HG03342 (cell line): Measurements from ENCODE around the gene IGSF22.

Source experiments
- ATAC-seq: cut with Tn5 transposase; IDR thresholded peaks from one replicate; pipeline ENCODE4 v1.9.1; 2021; ENCODE audit warnings: mild to moderate bottlenecking, moderate library complexity; ENCODE audit not compliant: unreplicated experiment

The IGSF22 gene

GRCh38 chr11:18745251-18745650, 19.3 kb upstream of the IGSF22 start:
- ATAC-seq = no peak

DNA sequence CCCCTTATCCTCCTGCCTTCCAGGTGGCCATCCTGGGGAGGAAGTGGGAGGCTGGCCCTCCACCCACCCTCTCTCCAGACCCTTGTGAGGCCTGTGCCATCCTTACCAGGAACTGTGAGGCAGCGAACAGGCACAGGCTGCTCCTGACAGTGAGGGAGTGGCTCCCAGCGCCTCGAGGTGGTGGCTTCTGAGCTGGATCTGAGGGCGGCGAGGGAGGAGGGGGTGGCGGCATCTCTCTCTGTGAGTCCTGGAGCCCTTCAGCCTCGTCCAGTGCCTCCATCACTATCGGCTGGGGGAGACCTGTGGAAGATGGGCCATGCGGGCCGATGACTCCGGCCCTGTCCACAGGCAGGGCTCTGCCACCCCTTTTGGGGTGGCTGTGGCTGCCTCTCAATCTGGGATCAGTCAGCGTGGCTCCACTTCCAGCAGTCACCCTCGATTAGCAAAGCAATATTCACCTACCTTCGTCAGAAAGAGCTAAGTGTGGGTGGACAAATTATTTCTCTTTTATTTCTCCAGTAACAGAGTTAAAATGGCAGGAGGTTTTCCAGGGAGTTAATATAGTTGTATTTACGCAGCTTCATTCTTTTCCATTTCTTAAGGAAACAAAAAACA, 18.0 kb upstream of the IGSF22 start:
- ATAC-seq = no peak

- no peak for ATAC-seq
Observed at GRCh38 chr11:18743365-18743764, 17.4 kb upstream of the IGSF22 start.

DNA sequence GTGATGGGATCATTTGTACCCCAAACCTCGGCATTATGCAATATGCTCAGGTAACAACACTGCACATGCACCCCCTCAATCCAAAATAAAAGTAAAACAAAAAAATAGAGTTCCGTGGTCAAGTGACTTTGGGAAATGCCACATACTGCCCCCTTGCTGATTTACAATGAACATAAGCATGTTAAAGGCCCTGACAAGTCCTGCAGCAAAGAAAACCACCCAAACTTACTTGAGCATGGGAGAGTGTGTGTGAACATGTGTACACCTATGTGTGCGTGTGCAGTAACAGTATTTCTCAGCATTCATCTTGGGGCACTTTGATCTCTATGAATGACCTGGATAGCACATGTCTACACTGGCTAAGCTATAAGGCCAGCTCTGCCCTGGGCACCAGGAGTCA, 15.8 kb upstream of the IGSF22 start:
- no peak for ATAC-seq

DNA sequence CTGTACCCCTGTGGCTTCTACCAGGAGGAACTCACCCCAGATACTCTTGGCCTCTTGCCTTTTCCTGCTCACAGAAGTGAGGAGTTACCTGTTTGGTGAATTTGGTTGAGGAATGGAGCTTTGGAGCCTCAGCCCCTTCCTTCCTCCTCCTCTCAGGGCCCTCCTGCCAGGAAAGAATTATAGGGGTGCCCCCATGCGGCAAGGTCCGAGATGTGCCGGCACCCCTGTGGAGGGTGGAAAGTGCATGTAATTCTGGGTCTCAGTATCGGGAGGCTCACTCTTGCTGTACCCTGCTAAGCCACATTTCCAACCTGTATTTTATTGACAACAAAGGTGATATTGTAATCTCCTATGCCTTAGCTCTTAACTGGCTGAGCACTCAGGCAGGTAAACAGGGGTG, 13.7 kb upstream of the IGSF22 start:
- no peak for ATAC-seq

- ATAC-seq = no peak
Observed at GRCh38 chr11:18737642-18738041, 11.7 kb upstream of the IGSF22 start.

DNA sequence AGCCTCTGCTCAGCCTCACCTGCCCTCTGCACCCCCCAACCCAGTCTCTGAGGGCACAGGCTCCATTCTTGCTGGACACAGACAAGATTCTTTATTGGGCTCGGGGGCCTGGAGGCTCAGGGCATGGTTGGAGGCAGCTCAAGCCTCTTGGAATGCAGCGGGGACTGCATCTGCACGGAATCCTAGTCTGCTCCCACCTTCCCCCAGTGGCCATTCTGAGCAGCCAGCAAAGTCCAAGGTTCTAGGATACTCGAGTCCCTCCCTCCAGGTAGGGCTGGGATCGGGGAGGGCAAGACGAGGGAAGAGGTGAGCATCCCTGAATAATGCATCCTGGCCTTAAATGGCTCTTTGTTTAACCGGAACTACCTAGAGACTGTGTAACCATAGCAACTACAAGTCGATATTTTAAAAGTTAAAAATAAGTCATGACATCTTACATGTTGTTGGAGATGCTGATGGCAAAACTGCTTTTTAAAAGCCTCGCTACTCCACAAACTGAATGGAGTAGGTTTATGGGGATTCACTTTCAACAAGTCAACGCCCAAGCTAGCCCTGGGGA, 10.7 kb upstream of the IGSF22 start:
- no peak for ATAC-seq

DNA sequence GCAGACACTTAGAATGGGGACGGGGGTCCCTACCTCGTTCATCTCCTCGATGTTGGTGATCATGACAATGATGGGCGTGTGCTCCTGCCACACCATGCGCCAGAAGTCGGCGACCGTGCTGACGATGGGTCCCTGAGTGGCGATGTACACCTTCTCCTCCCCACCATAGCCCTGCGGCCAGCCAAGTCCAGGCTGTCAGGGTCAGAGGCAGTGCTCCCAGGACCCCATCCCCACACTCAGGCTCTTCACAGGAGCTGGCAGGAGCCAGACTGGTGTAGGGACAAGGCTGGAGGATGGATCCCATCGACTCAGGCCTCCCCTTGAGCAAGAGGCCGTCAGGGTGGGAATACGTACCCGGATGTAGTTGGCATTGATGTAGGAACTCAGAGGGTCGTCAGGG, 7.2 kb upstream of the IGSF22 start:
- ATAC-seq = no peak

DNA sequence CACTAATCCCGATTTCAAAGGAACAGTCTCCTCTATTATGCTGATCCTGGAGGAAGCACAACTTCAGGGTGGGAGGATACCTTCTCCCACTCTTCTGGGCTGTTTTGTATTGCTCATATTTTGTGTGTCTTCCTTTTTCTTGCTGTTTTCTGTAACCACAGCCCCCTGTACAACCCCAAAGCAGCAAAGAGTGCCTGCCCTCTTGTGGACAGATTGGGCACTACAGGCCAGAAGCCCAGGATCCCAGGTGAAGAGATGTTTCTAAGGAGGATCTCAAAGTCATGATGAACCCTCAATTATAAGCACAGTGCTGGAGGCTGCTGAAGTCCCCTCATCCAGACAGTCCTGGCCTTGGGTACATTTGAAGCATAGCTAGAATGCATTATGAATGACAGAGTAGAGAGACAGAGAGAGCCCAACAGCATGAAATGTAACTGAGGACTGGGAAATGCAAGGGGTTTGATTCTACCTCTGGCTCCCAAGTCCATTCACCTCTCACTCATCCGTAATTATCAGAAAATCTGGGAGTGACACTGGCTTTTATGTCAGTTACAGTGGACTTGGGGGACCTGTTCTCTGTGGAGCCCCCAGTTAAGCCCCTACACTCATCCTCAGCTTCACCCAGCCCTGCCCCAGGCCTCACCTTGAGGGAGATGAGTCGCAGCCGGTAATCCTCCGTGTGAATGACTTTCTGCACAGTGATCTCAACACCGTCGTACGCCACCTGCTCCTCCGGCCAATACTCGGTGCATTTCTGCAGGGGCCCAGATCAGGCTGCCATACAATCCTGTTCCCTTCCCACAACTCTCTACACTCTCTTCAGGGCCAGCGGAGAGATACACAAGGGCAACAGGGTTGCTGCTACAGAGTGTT, 6.2 kb upstream of the IGSF22 start:
- peak; percentile 56 for ATAC-seq

- ATAC-seq = peak; percentile 2
Observed at GRCh38 chr11:18731441-18731840, 5.5 kb upstream of the IGSF22 start.

GRCh38 chr11:18730020-18730419, 4.0 kb upstream of the IGSF22 start:
- ATAC-seq = no peak

DNA sequence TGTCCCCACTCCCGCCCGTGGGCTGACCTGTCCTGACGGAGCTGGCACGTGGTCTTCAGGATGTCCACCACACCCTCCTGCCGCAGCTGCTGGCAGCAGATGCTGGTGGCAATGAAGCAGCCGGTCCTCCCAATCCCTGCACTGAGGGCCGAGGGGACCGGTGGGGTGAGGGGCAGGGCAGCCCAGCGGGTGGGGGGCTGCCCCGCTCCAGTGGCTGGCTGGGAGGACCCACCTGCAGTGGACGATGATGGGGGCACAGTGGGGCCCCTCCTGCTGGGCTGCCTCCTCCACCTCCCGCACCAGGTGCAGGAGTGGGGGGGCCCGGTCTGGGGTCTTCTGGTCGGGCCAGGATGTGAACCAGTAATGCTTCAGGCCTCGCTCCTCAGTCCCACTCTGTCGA, 3.4 kb upstream of the IGSF22 start:
- ATAC-seq = no peak

- ATAC-seq = no peak
Observed at GRCh38 chr11:18728658-18729057, 2.7 kb upstream of the IGSF22 start.

DNA sequence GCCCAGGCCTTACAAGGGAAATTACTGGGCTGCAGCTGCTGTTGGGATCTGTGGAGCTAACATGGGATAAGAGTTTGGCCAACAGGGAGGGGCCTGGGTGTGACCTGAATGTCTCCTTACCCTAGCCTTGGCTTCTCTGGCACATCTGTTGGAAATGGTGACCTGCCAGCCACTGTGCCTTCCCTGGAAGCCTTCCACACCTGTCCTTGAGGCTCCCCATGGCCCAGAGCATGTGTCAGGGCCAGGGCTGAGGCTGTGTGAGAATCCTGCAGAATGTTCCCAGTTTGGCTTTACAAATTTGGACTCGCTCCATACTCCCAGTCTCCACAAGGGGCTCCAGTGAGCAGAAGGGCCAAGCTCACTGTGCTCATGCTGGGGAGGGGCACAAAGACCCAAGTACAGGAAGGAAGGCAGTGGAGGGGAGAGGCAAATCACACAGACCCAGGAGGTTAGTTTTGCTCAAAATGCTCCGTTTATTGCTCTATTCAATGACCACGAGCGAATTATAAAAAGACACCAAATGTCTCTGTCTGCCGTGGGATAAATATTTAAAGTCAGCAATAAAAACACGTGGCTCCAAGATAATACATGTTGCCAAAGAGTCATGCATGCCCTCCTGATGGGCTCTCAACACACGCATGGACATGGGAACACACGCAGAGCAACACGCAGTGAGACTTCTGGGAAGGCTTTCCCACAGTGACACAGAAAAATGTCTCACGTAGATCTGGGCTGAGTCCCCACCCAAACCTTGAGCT, 1.7 kb upstream of the IGSF22 start:
- ATAC-seq = no peak

DNA sequence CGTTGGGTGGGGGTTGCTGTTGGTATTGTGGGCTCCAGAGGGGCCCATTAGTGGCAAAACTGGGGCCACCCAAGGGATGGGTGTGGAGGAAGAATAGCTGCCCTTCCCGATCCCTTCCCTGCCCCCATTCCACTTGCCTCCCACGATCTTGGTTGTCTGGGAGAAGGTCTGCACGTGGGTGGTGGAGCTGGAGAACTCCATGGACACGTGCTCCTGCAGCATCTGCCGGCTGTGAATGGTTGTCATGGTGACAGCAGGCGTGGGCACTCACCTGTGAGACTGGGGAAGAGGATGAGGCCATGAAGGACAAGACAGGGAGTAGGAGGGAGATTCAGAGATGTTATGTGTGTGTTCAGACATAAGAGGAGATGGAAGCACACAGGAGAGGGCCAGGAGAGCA, 2.0 kb downstream of the IGSF22 start:
- ATAC-seq = no peak

DNA sequence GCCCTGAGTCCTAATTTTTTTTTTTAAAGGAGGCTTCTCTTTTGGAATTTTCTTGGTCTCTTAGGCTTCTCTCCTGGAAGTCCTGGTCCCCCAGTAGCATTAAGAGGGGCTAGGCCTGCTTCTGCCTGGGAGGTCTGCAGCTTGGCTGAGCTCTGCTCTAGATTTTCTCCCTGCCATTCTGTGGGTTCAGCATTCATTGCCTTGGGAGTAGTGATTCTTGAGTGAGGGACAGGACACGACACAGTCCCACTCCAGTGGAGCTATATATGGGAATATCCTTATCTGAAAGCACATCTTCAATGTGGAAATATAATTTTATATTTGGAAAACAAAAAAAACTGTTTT, 3.7 kb downstream of the IGSF22 start:
- ATAC-seq = no peak

- ATAC-seq = peak; percentile 69
Observed at GRCh38 chr11:18721561-18722292, 4.3 kb downstream of the IGSF22 start.

DNA sequence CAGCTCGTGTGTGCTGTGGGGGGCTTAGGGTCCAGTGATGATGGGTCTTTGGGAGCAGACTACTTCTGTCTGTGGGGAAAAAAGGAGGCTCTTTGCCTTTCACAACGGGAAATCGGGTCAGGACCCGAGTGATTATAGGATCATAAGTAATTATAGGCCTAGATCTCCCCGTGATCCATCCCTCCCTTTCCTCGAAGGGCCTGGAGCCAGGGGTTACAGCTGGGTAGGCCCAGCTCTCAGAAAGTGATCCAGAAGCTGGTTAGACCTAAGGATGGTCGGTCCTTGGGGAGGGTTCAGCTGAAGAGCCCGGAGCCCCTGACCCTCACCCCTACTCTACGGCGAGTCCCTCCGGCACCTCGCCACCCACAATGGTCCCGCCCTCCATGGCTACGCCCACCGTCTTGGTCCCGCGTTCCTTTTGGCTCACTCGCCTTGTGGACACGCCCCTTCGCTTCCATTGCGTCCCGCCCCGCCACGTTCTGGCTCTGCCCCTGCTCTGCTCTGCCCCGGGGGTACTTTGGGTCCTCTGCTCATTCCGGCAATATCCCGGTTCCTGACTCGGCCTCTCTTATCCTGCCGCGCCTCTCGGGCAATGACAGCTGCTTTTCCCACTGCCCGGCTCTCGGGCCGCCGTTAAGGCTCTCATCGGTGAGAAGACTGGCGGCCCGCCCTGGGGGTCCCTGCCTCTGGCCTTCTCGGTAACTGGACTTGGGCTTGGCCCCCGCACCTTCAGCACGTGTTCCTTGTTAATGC, 5.0 kb downstream of the IGSF22 start:
- peak; percentile 65 for ATAC-seq

- ATAC-seq = no peak
Observed at GRCh38 chr11:18720091-18720807, 5.7 kb downstream of the IGSF22 start.

GRCh38 chr11:18715476-18715875, 10.5 kb downstream of the IGSF22 start:
- no peak for ATAC-seq
